IPS-11a (cell line): ENCODE data around the gene HTATSF1.

ENCODE experiments used
- H3K4me3 ChIP-seq: one replicate; pipeline ENCODE4 v1.5.1; 2013; ENCODE audit warnings: low read depth, low read length, control low read depth

Gene HTATSF1

GRCh38 chrX:136497556-136498052 lies at the start of gene HTATSF1:
HTATSF1 (plus strand) TSS chrX:136497592; CDS start chrX:136497685, 93 bp downstream.
- H3K4me3 ChIP-seq = peak within 1 kb of the TSS; percentile 80

- H3K4me3 ChIP-seq = no peak overlapping the region
Measured at GRCh38 chrX:136447968-136448367, 49.4 kb upstream of the HTATSF1 start.

- no peak overlapping the region for H3K4me3 ChIP-seq
Measured at GRCh38 chrX:136450050-136450830, 47.2 kb upstream of the HTATSF1 start.

- no peak overlapping the region for H3K4me3 ChIP-seq
Measured at GRCh38 chrX:136452614-136453013, 44.8 kb upstream of the HTATSF1 start.

- H3K4me3 ChIP-seq = no peak overlapping the region
Measured at GRCh38 chrX:136453114-136453513, 44.3 kb upstream of the HTATSF1 start.

- no peak overlapping the region for H3K4me3 ChIP-seq
Measured at GRCh38 chrX:136453771-136454170, 43.6 kb upstream of the HTATSF1 start.

- H3K4me3 ChIP-seq = no peak overlapping the region
Measured at GRCh38 chrX:136456133-136456532, 41.3 kb upstream of the HTATSF1 start.

GRCh38 chrX:136457303-136457917 lies 40.0 kb upstream of the HTATSF1 start:
- H3K4me3 ChIP-seq = no peak overlapping the region

- no peak overlapping the region for H3K4me3 ChIP-seq
Measured at GRCh38 chrX:136464589-136464988, 32.8 kb upstream of the HTATSF1 start.

GRCh38 chrX:136467303-136467702 lies 30.1 kb upstream of the HTATSF1 start:
- H3K4me3 ChIP-seq = no peak overlapping the region

- no peak overlapping the region for H3K4me3 ChIP-seq
Measured at GRCh38 chrX:136468391-136469103, 28.8 kb upstream of the HTATSF1 start.

GRCh38 chrX:136473663-136474062 lies 23.7 kb upstream of the HTATSF1 start:
- H3K4me3 ChIP-seq = no peak overlapping the region

GRCh38 chrX:136475236-136475635 lies 22.2 kb upstream of the HTATSF1 start:
- H3K4me3 ChIP-seq = no peak overlapping the region

GRCh38 chrX:136476501-136476900 lies 20.9 kb upstream of the HTATSF1 start:
- no peak overlapping the region for H3K4me3 ChIP-seq

GRCh38 chrX:136477026-136477425 lies 20.4 kb upstream of the HTATSF1 start:
- H3K4me3 ChIP-seq = no peak overlapping the region

GRCh38 chrX:136480383-136480782 lies 17.0 kb upstream of the HTATSF1 start:
- H3K4me3 ChIP-seq = no peak overlapping the region

- H3K4me3 ChIP-seq = no peak within 1 kb of the TSS
Measured at GRCh38 chrX:136487647-136488046, 9.7 kb upstream of the HTATSF1 start, which contains the start of gene BRS3. BRS3 (plus strand) TSS chrX:136487947; CDS start chrX:136488115, 168 bp downstream.

- H3K4me3 ChIP-seq = no peak overlapping the region
Measured at GRCh38 chrX:136488706-136489105, 8.7 kb upstream of the HTATSF1 start.

GRCh38 chrX:136491832-136492231 lies 5.6 kb upstream of the HTATSF1 start:
- H3K4me3 ChIP-seq = no peak overlapping the region

GRCh38 chrX:136493011-136493410 lies 4.4 kb upstream of the HTATSF1 start:
- H3K4me3 ChIP-seq = no peak overlapping the region

GRCh38 chrX:136495043-136495442 lies 2.3 kb upstream of the HTATSF1 start:
- H3K4me3 ChIP-seq = no peak overlapping the region
